PC-3 (cell line): ENCODE measurements around the gene UGT3A2. TPM values are rescaled to one million over a fixed set of nuclear protein-coding genes. Genes with fewer than 3 reads are reported as not detected.
"Not testable (repeated sequence)": the region's sequence is repeated elsewhere in the genome, so short reads cannot be mapped to it uniquely, and the experiment has no call there.

Source experiments
- ATAC-seq: fragments of 200-7000 bp; cut with Tn5 transposase; 2 replicates; pipeline ENCODE4 v1.9.1; 2020; ENCODE audit warnings: mild to moderate bottlenecking, moderate library complexity
- BruUV-seq: library from RNA; stranded (reverse); fragments of 400-500 nt; replicated peaks from 2 replicates; lab custom pipeline; 2021; lab: Mats Ljungman, UMichigan
- CTCF ChIA-PET: fragments of 300-600 bp; sonication (Branson Sonifier 250); formaldehyde crosslinking; loops from one replicate; lab custom pipeline; 2022; ENCODE audit warnings: antibody characterized with exemption; lab: Charles Lee
- POLR2A ChIA-PET: fragments of 300-600 bp; sonication (Branson Sonifier 250); formaldehyde crosslinking; loops from one replicate; lab custom pipeline; 2022; ENCODE audit warnings: antibody characterized with exemption; ENCODE audit not compliant: unreplicated experiment; lab: Charles Lee
- DNase-seq: peaks from one replicate; pipeline ENCODE4 v3.0.0-alpha.2; 2015
- H2AFZ ChIP-seq: fragments of 300-600 bp; sonication (generic); 2 replicates; pipeline ENCODE4 v1.6.0; 2016; ENCODE audit warnings: antibody characterized with exemption, low read length
- H3F3A ChIP-seq: fragments of 300-600 bp; sonication (generic); one replicate; pipeline ENCODE4 v1.6.0; 2017; ENCODE audit warnings: antibody characterized with exemption, low read length, control low read depth, mild to moderate bottlenecking; ENCODE audit not compliant: unreplicated experiment
- H3K27ac ChIP-seq: fragments of 300-600 bp; sonication (generic); 2 replicates; pipeline ENCODE4 v1.5.1; 2016; ENCODE audit warnings: mild to moderate bottlenecking, low read length
- H3K27me3 ChIP-seq: fragments of 300-600 bp; sonication (generic); 2 replicates; pipeline ENCODE4 v1.6.1; 2016; ENCODE audit warnings: low read length, mixed read lengths
- H3K36me3 ChIP-seq: fragments of 300-600 bp; sonication (generic); 2 replicates; pipeline ENCODE4 v1.6.1; 2016; ENCODE audit warnings: low read depth, mixed run types, low read length, mixed read lengths
- H3K4me1 ChIP-seq: fragments of 300-600 bp; sonication (generic); 2 replicates; pipeline ENCODE4 v1.5.1; 2016; ENCODE audit warnings: low read length; ENCODE audit not compliant: insufficient read depth
- H3K4me2 ChIP-seq: fragments of 300-600 bp; sonication (generic); 2 replicates; pipeline ENCODE4 v1.6.0; 2016; ENCODE audit warnings: low read length
- H3K4me3 ChIP-seq: fragments of 300-600 bp; sonication (generic); 2 replicates; pipeline ENCODE4 v1.5.1; 2016; ENCODE audit warnings: mild to moderate bottlenecking, low read length, mixed read lengths
- H3K79me2 ChIP-seq: fragments of 300-600 bp; sonication (generic); 2 replicates; pipeline ENCODE4 v1.6.1; 2017; ENCODE audit warnings: low read length, mixed read lengths
- H3K9ac ChIP-seq: fragments of 300-600 bp; sonication (generic); 2 replicates; pipeline ENCODE4 v1.6.0; 2016; ENCODE audit warnings: mild to moderate bottlenecking, low read length
- H3K9me2 ChIP-seq: fragments of 300-600 bp; sonication (generic); replicated peaks from 2 replicates; pipeline ENCODE4 v1.6.1; 2016; ENCODE audit warnings: mixed run types, low read length, mixed read lengths
- H3K9me3 ChIP-seq: fragments of 300-600 bp; sonication (generic); 2 replicates; pipeline ENCODE4 v1.6.1; 2016; ENCODE audit warnings: low read length, mixed read lengths
- H4K20me1 ChIP-seq: fragments of 300-600 bp; sonication (generic); 2 replicates; pipeline ENCODE4 v1.6.1; 2016; ENCODE audit warnings: low read length, mixed read lengths
- EZH2 ChIP-seq: fragments of 300-600 bp; sonication (generic); IDR thresholded peaks from one replicate; pipeline ENCODE4 v1.6.1; 2017; ENCODE audit warnings: antibody characterized with exemption, mild to moderate bottlenecking, low read length; ENCODE audit not compliant: unreplicated experiment
- EZH2phosphoT487 ChIP-seq: fragments of 300-600 bp; sonication (generic); IDR thresholded peaks from 2 replicates; pipeline ENCODE4 v1.6.1; 2018; ENCODE audit warnings: mild to moderate bottlenecking, antibody characterized with exemption, low read length, borderline replicate concordance
- intact Hi-C: fragments of 100-400 bp; cut with micrococcal nuclease; formaldehyde crosslinking; loops from 2 replicates; pipeline ENCODE4 v1.9.0; 2023
- total RNA-seq: library from RNA; depleted of rRNA; stranded (reverse); fragments of >200 nt; gene quantifications from 2 replicates; pipeline ENCODE4 v1.2.3, GENCODE V29; 2014
- TF ChIP-seq, protein P1 (sequence below): fragments of 300-600 bp; sonication (generic); conservative IDR thresholded peaks from 2 replicates; pipeline ENCODE4 v1.5.1; 2017; ENCODE audit warnings: antibody characterized with exemption, low read depth, mild to moderate bottlenecking, low read length

UGT3A2 gene
- total RNA-seq, 1 experiment from 2014 or later, result not detected

- H3K79me2 ChIP-seq, result no peaks in the 10 kb centered on the region
- no peak for ATAC-seq
- POLR2A ChIA-PET, result no interaction called here
- H3K36me3 ChIP-seq, result no peaks in the 10 kb centered on the region
- no peaks in the 10 kb centered on the region for H3K9me2 ChIP-seq
- H3K9ac ChIP-seq, result no peak overlapping the region
- H4K20me1 ChIP-seq, result no peaks in the 10 kb centered on the region
- H3K27me3 ChIP-seq, result peaks cover 36% of the 10 kb centered on the region
- H3F3A ChIP-seq, result no peaks in the 10 kb centered on the region
- no TSS peak for BruUV-seq
- H3K9me3 ChIP-seq, result no peaks in the 10 kb centered on the region
- intact Hi-C loops, result no loop called here
- H3K4me2 ChIP-seq, result no peak overlapping the region
- TF ChIP-seq EZH2, result no peak
- TF ChIP-seq, protein P1, sequence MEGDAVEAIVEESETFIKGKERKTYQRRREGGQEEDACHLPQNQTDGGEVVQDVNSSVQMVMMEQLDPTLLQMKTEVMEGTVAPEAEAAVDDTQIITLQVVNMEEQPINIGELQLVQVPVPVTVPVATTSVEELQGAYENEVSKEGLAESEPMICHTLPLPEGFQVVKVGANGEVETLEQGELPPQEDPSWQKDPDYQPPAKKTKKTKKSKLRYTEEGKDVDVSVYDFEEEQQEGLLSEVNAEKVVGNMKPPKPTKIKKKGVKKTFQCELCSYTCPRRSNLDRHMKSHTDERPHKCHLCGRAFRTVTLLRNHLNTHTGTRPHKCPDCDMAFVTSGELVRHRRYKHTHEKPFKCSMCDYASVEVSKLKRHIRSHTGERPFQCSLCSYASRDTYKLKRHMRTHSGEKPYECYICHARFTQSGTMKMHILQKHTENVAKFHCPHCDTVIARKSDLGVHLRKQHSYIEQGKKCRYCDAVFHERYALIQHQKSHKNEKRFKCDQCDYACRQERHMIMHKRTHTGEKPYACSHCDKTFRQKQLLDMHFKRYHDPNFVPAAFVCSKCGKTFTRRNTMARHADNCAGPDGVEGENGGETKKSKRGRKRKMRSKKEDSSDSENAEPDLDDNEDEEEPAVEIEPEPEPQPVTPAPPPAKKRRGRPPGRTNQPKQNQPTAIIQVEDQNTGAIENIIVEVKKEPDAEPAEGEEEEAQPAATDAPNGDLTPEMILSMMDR, result no peak
- TF ChIP-seq EZH2phosphoT487, result no peak
- no peak overlapping the region for H3K4me3 ChIP-seq
- DNase-seq, result no peak
- H2AFZ ChIP-seq, result no peak overlapping the region
- CTCF ChIA-PET, result no interaction called here
- no peak overlapping the region for H3K27ac ChIP-seq
- no peaks in the 10 kb centered on the region for H3K4me1 ChIP-seq
Observed at GRCh38 chr5:36035696-36036095, 31.0 kb downstream of the UGT3A2 start.

- H3F3A ChIP-seq, H3K9ac ChIP-seq, DNase-seq, H3K9me2 ChIP-seq, intact Hi-C loops, H3K36me3 ChIP-seq, H3K4me1 ChIP-seq, H3K9me3 ChIP-seq, H3K4me3 ChIP-seq, ATAC-seq, H3K79me2 ChIP-seq, H4K20me1 ChIP-seq, H3K27ac ChIP-seq, H3K4me2 ChIP-seq, BruUV-seq, POLR2A ChIA-PET, H2AFZ ChIP-seq, CTCF ChIA-PET: not testable (repeated sequence)
- H3K27me3 ChIP-seq, result peaks cover 47% of the 10 kb centered on the region
Observed at GRCh38 chr5:36034536-36035134, 32.0 kb downstream of the UGT3A2 start.

DNA sequence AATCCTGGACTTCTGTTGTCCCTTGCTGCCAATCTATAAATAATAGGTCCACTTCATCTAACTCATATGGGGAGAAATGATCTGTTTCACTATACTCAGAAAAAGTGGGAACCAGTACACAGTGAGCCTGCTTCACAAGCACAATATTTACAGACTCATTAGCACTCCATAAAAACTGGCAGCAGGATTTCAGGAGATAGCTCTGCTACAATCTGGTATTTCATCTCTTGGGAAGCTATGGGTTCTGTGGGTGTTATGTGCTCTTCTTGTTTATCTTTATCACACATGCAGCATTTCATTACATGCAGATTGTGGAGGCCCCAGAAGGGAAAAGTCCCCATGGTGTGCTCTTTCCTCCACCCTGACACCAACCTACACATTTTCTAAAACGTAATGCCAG is 33.2 kb downstream of the UGT3A2 start:
- H3K27ac ChIP-seq, result no peak overlapping the region
- peaks cover 47% of the 10 kb centered on the region for H3K27me3 ChIP-seq
- no peak overlapping the region for H2AFZ ChIP-seq
- TF ChIP-seq EZH2, result no peak
- no peak for TF ChIP-seq EZH2phosphoT487
- TF ChIP-seq, protein P1, result no peak
- ChIA-PET CTCF (interaction anchor here (0.7 kb wide), 1 partner anchor 383 kb away, joined by 3 read pairs; no protein-coding TSS in a partner anchor), POLR2A (no interaction called here)
- DNase-seq, result no peak
- H3K9ac ChIP-seq, result no peak overlapping the region
- H3F3A ChIP-seq, result no peaks in the 10 kb centered on the region
- H4K20me1 ChIP-seq, result no peaks in the 10 kb centered on the region
- no peaks in the 10 kb centered on the region for H3K79me2 ChIP-seq
- H3K4me1 ChIP-seq, result no peaks in the 10 kb centered on the region
- no peak for ATAC-seq
- intact Hi-C loops, result no loop called here
- no peaks in the 10 kb centered on the region for H3K9me3 ChIP-seq
- no peak overlapping the region for H3K4me3 ChIP-seq
- H3K36me3 ChIP-seq, result no peaks in the 10 kb centered on the region
- no TSS peak for BruUV-seq
- H3K4me2 ChIP-seq, result no peak overlapping the region
- H3K9me2 ChIP-seq, result no peaks in the 10 kb centered on the region
